GM21717 (cell line): Measurements from ENCODE around the gene SLC5A10.

ENCODE experiments used
- ATAC-seq: cut with Tn5 transposase; IDR thresholded peaks from one replicate; pipeline ENCODE4 v1.9.1; 2021; ENCODE audit warnings: mild to moderate bottlenecking, moderate library complexity; ENCODE audit not compliant: unreplicated experiment

SLC5A10 gene

DNA sequence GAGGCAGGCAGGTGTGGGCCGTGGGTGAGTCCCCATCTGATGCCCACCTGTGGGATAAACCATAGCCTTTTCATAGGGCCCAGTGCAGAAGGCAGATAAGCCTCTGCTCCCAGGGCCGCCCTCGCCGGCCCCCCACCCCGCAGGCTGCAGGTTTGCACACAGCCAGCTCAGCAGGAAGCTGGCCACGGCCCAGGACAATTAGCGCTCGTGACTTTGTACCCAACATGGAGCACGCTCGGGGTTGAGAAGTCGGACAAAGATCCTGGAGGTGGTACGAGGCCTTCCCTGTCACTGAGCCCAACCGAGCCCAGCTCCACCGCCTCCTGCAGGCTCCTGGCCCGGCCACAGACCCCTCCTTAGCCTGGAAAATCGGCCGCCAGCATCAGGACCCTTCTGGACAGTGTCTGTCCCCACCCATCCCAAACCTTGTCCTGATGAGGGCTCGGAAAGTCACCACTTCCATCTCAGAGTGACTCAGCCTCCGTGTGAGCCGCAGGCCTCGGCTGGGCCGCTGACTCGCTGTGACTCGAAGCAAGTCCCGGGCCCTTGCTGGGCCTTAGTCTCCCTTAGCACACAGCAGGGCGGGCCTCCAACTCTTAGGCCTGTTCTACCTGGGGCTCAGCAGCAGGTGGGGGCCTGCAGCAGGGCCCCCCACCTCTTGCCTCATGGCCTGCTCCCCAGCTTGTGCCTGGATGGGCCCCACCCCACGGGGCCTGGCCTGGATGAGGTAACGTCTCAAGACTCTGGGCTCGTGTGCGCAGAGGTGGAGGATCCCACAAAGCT is 29.9 kb downstream of the SLC5A10 start:
- no peak for ATAC-seq

DNA sequence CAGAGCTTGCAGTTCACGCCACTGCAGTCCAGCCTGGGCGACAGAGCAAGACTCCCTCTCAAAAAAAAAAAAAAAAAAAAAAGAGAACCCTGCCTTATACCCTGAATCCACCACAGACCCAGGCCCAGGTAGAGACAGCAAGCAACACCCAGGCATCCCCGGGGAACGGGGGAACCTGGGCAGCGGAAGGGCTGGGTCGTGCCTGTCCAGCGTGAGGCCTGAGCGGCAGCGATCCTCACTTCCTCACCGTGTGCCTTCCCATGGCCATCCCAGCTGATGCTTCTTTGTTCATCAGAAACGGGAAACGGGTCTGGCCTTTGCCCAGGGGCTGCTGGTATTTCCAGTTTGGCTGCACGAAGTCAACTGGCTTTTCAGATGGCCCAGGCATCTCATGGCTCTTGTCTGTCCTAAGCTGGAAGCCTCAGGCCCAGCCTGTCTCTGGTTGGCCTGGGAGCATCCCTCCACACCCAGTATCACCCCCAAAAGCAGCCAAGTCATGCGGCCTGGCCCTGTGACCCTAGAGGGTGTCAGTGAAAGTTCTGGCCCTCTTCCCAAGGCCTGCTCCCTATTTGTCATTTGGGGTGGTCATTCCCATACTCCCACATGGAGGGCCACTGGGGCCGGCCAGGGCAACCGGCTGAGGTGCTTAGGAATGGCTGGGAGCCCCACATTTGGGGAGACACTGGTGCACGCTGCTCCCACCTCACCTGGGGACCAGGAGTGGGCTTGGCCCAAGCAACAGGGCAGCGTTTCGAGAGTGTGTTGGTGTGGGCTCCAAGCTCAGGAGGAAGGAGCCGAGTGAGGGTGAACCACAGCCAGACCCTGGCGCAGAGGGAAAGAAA is 32.5 kb downstream of the SLC5A10 start:
- no peak for ATAC-seq

DNA sequence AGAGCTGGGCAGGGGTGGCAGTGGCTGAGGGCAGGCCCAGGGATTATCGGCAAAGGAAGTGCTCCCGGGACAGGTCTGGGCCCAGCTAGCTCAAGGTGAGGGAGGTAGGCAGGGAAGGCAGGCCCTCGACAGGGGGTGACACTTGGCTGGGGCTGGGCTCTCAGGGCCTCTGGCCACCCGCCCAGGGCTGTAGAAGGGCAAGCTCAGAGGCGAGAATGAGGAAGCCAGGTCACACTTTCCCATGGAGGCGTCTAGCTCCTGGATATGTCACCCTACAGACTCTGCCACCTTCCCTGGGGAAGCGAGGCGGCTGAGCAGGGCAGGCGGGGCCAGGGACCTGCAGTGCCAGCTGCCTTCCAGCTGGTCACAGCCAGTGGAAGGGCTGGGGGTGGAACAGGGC is 33.5 kb downstream of the SLC5A10 start:
- no peak for ATAC-seq

- no peak for ATAC-seq
Measured at GRCh38 chr17:18986541-18987229, 34.7 kb downstream of the SLC5A10 start.

- ATAC-seq = no peak
Measured at GRCh38 chr17:18987230-18987610, 35.3 kb downstream of the SLC5A10 start.

DNA sequence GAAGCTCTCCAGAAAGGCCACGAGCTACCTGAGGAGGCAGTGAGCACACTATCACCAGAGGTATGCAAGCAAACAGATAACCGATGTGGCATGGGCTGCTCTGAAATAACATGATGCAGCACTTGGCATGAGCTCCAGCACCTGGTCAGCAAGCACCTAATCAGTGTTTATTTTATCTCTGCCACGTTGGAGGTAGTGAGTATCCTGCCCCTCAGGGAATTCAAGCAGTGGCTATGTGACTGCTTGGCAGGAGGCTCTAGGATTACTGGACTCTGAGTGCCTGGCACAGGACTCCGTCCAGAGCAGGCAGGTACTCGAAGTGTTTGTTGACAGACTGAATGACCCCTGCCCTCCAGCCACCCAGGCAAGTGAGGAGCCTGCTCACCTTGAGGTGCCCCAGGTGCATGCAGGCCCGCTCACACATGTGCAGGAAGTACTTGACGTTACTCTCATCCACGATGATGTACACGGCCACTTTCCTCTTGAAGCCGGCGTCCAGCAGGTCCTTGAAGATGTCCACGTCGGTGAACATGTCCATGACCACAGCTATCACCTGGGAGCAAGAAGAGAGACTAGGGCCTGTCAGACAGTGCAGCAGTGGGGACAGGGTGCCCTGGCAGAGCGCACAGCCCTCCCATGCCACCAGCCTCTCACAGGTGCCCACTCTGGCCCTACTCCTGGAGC is 36.0 kb downstream of the SLC5A10 start:
- no peak for ATAC-seq

DNA sequence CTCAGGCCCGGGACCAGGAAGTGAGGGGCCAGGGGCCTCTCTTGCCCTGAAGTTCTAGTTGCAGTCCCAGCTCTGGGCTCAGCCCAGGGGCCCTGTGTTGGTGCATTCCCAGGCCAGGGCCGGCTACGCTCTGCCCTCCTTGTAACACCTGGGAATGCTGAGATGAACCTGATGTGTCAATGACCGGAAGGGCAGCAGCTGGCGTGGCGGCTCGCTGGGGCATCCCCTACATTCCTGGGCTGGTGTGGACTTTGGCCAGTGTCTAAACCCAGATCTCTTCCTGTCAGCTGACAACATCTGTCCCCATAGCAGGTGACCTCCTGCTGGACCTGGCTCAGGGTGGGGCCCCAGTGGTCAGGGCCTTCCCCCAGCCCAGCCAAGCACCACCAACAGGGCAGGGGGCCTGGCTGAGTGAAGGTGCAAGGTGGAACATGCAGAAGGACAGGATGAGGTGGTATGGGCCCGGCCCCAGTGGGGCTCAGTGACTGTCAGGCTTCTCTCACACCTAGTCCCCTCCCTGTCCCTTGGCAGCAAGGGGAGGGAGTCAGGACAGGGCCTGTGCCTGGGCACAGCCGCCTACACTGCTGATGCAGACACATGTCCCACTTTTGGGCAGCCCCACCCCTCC is 36.7 kb downstream of the SLC5A10 start:
- no peak for ATAC-seq

DNA sequence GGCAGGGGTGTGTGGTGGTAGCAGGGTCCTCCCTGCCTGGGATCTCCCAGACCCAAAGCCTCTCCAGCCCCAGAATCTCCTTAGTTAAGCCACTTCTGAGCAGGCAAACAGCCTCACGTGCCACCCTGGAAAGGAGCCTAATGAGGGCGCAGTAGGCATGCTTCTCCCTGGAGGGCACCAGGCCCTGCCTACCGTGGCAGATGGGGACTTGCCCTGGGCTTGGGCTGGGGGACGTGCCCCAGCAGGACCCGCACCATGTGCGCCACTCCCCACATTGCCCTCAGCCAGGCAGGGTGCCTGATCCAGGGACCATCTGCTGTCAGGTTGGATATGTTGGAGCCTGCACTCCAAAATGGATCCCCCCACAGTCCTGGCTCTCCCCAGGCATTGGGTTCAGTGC is 38.4 kb downstream of the SLC5A10 start:
- no peak for ATAC-seq

DNA sequence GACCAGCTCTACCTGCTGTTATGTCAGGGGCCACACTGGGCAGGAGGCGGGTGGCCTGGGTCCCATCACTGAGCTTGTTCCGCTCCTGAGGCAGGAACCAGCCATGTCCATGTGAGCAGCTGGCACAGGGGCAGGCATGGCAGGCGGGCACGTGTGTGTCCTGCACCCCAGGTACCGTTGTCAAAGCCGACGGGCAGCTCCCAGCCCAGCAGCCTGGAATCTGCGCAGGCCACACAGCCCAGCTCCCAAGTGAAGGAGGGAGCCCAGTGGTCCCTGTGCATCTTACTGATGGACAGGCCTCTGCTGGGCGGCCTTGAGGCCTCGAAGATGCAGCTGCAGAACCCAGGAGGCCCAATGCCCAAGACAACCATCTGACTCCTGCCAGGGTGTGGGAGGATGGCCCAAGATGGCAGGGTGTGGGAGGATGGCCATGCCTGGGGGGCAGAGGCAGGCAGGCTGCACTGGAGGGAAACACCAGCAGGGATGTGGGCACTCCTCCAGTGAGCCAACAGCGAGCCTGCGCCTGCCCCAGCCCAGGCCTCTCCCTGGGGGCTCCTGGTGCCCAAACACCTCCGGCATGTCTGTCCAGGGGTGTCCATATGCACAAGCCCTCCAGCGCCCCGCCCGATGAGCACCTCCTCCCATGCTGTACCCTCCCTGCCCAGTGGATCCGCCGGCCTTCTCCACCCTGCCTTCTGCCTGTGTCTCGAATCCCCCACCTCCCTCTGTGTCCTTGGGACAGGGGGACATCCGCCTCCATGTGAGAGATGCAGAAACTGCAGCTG is 39.8 kb downstream of the SLC5A10 start:
- no peak for ATAC-seq

DNA sequence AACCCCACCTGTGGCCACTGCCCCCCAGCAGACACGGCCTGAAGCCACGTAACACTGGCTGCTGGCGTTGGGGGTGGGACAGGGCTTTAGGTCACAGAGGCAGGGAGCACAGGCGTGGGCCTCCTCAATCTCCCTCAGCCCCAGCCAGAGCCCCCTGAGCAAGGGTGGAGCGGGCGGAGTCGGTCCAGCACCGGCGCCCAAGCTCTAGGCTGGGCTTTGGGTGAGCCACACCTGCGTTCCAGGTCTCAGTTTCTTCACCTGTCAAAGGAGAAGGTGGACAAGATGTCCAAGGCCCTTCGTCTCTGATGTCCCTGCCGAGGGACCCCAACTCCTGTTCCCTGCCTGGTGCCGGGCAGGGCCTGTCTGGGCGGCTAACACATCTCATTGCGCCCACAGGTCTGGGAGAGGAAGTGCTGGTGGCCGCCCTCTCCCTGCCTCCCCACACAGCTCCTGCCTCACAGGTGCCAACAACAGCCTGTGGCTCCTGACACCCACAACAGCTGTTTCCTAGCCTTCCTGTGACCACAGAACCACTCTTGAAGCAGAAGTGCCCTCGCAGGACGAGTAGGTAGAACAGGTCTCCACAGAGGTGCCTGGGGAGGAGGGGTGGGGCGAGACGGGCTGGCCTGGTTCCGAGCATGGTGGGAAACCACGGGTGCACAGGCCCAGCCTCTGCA is 40.6 kb downstream of the SLC5A10 start:
- no peak for ATAC-seq

- no peak for ATAC-seq
Measured at GRCh38 chr17:18993905-18994526, 42.1 kb downstream of the SLC5A10 start.

DNA sequence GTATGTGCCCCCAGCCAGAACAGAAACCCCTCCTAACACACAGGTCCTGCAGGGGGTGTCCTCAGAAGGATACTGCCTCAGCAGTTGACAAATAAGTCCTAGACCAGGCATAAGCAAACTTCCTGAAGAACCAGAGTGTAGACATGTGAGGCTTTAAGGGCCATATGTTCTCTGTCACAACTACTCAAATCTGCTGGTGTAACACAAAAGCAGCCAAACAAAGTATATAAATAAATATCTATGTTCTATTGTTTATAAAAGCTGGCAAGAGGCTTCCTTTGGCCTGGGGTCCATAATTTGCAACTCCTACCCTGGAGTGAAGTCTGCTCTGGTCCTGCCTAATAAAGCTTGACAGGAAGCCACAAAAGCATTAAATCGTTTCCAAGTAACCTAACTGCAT is 42.7 kb downstream of the SLC5A10 start:
- ATAC-seq = no peak

DNA sequence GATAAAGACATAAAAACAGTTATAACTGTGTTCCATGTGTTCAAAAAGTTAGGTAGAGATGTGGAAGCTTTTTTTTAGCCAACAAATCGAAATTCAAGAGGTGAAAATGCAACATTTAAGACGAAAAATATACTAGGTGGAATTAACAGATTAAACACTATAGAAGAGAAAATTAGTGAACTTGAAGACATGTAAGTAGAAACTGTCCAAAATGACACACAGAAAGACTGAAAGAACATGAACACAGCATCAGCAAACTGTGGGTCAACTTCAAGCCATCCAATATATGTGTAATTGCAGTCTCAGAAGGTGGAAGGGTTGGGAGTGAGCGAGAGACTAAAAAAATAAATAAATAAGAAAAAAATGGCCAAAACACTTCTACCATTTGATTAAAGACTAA is 43.3 kb downstream of the SLC5A10 start:
- ATAC-seq = no peak

GRCh38 chr17:18996458-18996857 is 44.5 kb downstream of the SLC5A10 start:
- ATAC-seq = no peak

DNA sequence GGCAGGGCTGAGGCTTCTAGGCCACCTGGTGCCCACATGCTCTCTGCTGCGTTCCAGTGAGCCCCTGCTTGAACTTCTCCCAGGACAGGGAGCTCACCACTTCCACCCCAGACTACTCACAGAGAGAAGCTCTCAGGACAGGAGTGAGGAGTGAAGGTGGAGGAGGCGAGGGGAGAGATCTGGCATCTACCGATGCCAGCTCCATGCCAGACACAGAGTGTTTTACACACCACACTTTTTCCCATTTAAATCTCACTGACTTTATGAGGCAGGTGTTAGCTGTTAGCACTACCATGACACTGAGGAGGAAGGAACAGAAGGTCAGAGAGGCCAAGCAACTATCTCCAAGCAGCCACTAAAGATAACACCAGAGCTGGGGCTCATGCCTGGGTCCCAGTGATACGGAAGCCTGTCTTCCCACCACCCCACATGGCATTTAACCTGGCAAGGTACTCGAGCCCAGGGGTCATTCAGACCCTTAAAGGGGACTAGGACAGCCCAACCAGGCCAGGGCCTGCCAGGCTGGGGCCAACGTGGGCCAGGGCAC is 45.8 kb downstream of the SLC5A10 start:
- ATAC-seq = no peak

GRCh38 chr17:18999394-18999793 is 47.4 kb downstream of the SLC5A10 start:
- no peak for ATAC-seq

- no peak for ATAC-seq
Measured at GRCh38 chr17:18999911-19000310, 47.9 kb downstream of the SLC5A10 start.

- ATAC-seq = no peak
Measured at GRCh38 chr17:19000531-19001325, 48.8 kb downstream of the SLC5A10 start.
